ENCODE measurements around the gene SF1.

SF1 gene

GRCh38 chr11:64760759-64761420 lies 17.5 kb downstream of the SF1 start:
- Histone ChIP-seq H3K4me2 (no peak overlapping the region), H3K27ac (no peak overlapping the region; the same call in 1 of the 2 replicates), H3K4me3 (IDR thresholded peaks at IDR 0.05; ENCODE audit: insufficient read depth, low read depth, low read length) (no peak overlapping the region), H3K27me3 (ENCODE audit: insufficient read depth, low read depth) (no peaks in the 10 kb centered on the region), H3K36me3 (ENCODE audit: insufficient read depth) (peaks cover 6% of the 10 kb centered on the region; the same call in 1 of the 2 replicates), H4K20me1 (ENCODE audit: insufficient read depth) (peaks cover 9% of the 10 kb centered on the region; the same call in 1 of the 2 replicates), H3K4me1 (ENCODE audit: low read depth, poor library complexity, severe bottlenecking) (peaks cover 24% of the 10 kb centered on the region), H3K9ac (no peak overlapping the region), H3K79me2 (ENCODE audit: insufficient read depth, low read depth) (no peaks in the 10 kb centered on the region), H2AFZ (ENCODE audit: low read depth) (no peak overlapping the region)
- no peak for TF ChIP-seq CTCF (conservative IDR thresholded peaks at IDR 0.05; ENCODE audit: low read depth, low read length)

- Histone ChIP-seq H3K79me2 (ENCODE audit: insufficient read depth, low read depth) (no peaks in the 10 kb centered on the region), H3K27me3 (ENCODE audit: insufficient read depth, low read depth) (no peaks in the 10 kb centered on the region), H3K4me1 (ENCODE audit: low read depth, poor library complexity, severe bottlenecking) (peaks cover 21% of the 10 kb centered on the region), H3K27ac (no peak within 1 kb of the TSS; the same call in 1 of the 2 replicates), H4K20me1 (ENCODE audit: insufficient read depth) (peaks cover 4% of the 10 kb centered on the region; the same call in 1 of the 2 replicates), H3K4me3 (IDR thresholded peaks at IDR 0.05; ENCODE audit: insufficient read depth, low read depth, low read length) (no peak within 1 kb of the TSS), H3K36me3 (ENCODE audit: insufficient read depth) (peaks cover 3% of the 10 kb centered on the region; the same call in 1 of the 2 replicates), H2AFZ (ENCODE audit: low read depth) (no peak within 1 kb of the TSS), H3K4me2 (no peak within 1 kb of the TSS), H3K9ac (no peak within 1 kb of the TSS)
- TF ChIP-seq CTCF (conservative IDR thresholded peaks at IDR 0.05; ENCODE audit: low read depth, low read length), result no peak
Measured at GRCh38 chr11:64759722-64760719, 18.3 kb downstream of the SF1 start, which contains the start of gene PYGM. PYGM (minus strand) TSS chr11:64759974; CDS start chr11:64759898, 76 bp downstream.

- Histone ChIP-seq H2AFZ (ENCODE audit: low read depth) (no peak overlapping the region), H3K36me3 (ENCODE audit: insufficient read depth) (no peaks in the 10 kb centered on the region; the same call in 1 of the 2 replicates), H3K27ac (no peak overlapping the region), H3K4me2 (no peak overlapping the region), H3K4me1 (ENCODE audit: low read depth, poor library complexity, severe bottlenecking) (peaks cover 16% of the 10 kb centered on the region), H3K79me2 (ENCODE audit: insufficient read depth, low read depth) (no peaks in the 10 kb centered on the region), H3K4me3 (IDR thresholded peaks at IDR 0.05; ENCODE audit: insufficient read depth, low read depth, low read length) (no peak overlapping the region), H3K27me3 (ENCODE audit: insufficient read depth, low read depth) (no peaks in the 10 kb centered on the region), H4K20me1 (ENCODE audit: insufficient read depth) (no peaks in the 10 kb centered on the region), H3K9ac (no peak overlapping the region)
- TF ChIP-seq CTCF (conservative IDR thresholded peaks at IDR 0.05; ENCODE audit: low read depth, low read length), result no peak
Measured at GRCh38 chr11:64759131-64759721, 19.1 kb downstream of the SF1 start.

GRCh38 chr11:64758330-64759079 lies 19.8 kb downstream of the SF1 start:
- Histone ChIP-seq H3K79me2 (ENCODE audit: insufficient read depth, low read depth) (no peaks in the 10 kb centered on the region), H3K4me2 (no peak overlapping the region), H4K20me1 (ENCODE audit: insufficient read depth) (no peaks in the 10 kb centered on the region), H2AFZ (ENCODE audit: low read depth) (no peak overlapping the region), H3K36me3 (ENCODE audit: insufficient read depth) (no peaks in the 10 kb centered on the region), H3K4me1 (ENCODE audit: low read depth, poor library complexity, severe bottlenecking) (peaks cover 16% of the 10 kb centered on the region), H3K9ac (no peak overlapping the region), H3K27ac (no peak overlapping the region), H3K4me3 (IDR thresholded peaks at IDR 0.05; ENCODE audit: insufficient read depth, low read depth, low read length) (no peak overlapping the region), H3K27me3 (ENCODE audit: insufficient read depth, low read depth) (no peaks in the 10 kb centered on the region)
- no peak for TF ChIP-seq CTCF (conservative IDR thresholded peaks at IDR 0.05; ENCODE audit: low read depth, low read length)
